Mammary epithelial cell (primary cell): Measurements from ENCODE around the gene ABCD3.

ENCODE experiments used
- EZH2 ChIP-seq: IDR thresholded peaks from 2 replicates; pipeline ENCODE4 v1.6.1; 2012; ENCODE audit warnings: low read length, inconsistent platforms, borderline replicate concordance
- TF ChIP-seq, protein P1 (sequence below), 2 donors: IDR thresholded peaks in 1 of 2; conservative IDR thresholded peaks in 1 of 2; 2 replicates each; pipeline ENCODE4 v1.5.1; 2011 to 2012; ENCODE audit warnings: inconsistent platforms in 2 of 2, low read length in 2 of 2, mild to moderate bottlenecking in 2 of 2, control low read depth in 1 of 2, low read depth in 1 of 2; ENCODE audit not compliant: insufficient read depth in 1 of 2; ENCODE audit errors: extremely low read depth in 1 of 2

DNA sequence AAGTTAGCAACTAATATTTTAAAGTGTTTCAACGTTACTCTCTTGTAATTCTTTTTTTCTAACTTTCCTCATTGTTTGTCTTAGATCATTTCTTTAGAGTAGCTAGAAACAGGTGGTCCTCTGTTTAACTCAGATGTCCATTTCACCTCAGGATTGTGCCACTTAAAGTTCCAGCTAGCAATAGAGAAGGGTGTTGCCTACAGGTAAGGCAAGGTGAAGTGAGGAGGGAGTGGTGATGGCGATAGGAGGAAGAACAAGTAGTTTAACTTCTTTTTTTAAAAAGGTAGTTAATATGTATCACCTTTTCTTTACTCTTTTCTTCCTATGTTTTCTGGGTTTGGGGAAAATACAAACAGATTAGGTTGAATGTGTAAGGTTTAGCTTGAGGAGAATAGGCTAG, 44.4 kb downstream of the ABCD3 start:
- TF ChIP-seq, protein P1, sequence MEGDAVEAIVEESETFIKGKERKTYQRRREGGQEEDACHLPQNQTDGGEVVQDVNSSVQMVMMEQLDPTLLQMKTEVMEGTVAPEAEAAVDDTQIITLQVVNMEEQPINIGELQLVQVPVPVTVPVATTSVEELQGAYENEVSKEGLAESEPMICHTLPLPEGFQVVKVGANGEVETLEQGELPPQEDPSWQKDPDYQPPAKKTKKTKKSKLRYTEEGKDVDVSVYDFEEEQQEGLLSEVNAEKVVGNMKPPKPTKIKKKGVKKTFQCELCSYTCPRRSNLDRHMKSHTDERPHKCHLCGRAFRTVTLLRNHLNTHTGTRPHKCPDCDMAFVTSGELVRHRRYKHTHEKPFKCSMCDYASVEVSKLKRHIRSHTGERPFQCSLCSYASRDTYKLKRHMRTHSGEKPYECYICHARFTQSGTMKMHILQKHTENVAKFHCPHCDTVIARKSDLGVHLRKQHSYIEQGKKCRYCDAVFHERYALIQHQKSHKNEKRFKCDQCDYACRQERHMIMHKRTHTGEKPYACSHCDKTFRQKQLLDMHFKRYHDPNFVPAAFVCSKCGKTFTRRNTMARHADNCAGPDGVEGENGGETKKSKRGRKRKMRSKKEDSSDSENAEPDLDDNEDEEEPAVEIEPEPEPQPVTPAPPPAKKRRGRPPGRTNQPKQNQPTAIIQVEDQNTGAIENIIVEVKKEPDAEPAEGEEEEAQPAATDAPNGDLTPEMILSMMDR (conservative IDR thresholded peaks at IDR 0.05 in 1 of 2, IDR thresholded peaks at IDR 0.05 in 1 of 2; ENCODE audit: extremely low read depth in 1 of 2, insufficient read depth in 1 of 2, low read depth in 1 of 2, low read length in 2 of 2) = no peak
- TF ChIP-seq EZH2 = no peak
